GM23338 (cell line): Measurements from ENCODE around the gene GNGT1. TPM values are rescaled to one million over a fixed set of nuclear protein-coding genes. Genes with fewer than 3 reads are reported as not detected.

Experiments
- ATAC-seq: fragments of 200-7000 bp; cut with Tn5 transposase; 3 replicates; pipeline ENCODE4 v1.9.1; 2020
- DNase-seq: peaks from one replicate; pipeline ENCODE4 v3.0.0-alpha.2; 2015; ENCODE audit warnings: low spot score
- H2AFZ ChIP-seq: fragments of 200-600 bp; sonication (generic); 2 replicates; pipeline ENCODE4 v1.8.0; 2016; ENCODE audit warnings: antibody characterized with exemption, mild to moderate bottlenecking, moderate library complexity
- H3F3A ChIP-seq: fragments of 200-600 bp; sonication (generic); replicated peaks from 2 replicates; pipeline ENCODE4 v1.8.0; 2017; ENCODE audit warnings: antibody characterized with exemption, mixed run types, low read depth
- H3K27ac ChIP-seq: fragments of 200-600 bp; sonication (generic); 2 replicates; pipeline ENCODE4 v1.6.1; 2016; ENCODE audit warnings: low read depth
- H3K27me3 ChIP-seq: fragments of 200-600 bp; sonication (generic); 2 replicates; pipeline ENCODE4 v1.8.0; 2016; ENCODE audit warnings: mild to moderate bottlenecking, mixed run types, moderate library complexity; ENCODE audit not compliant: insufficient read depth
- H3K36me3 ChIP-seq: fragments of 200-600 bp; sonication (generic); 2 replicates; pipeline ENCODE4 v1.8.0; 2016; ENCODE audit warnings: mild to moderate bottlenecking; ENCODE audit not compliant: insufficient read depth
- H3K4me1 ChIP-seq: fragments of 200-600 bp; sonication (generic); 2 replicates; pipeline ENCODE4 v1.8.0; 2016; ENCODE audit warnings: mild to moderate bottlenecking, moderate library complexity; ENCODE audit not compliant: insufficient read depth
- H3K4me2 ChIP-seq: fragments of 200-600 bp; sonication (generic); 2 replicates; pipeline ENCODE4 v1.7.1; 2017; ENCODE audit warnings: mixed run types
- H3K4me3 ChIP-seq: fragments of 200-600 bp; sonication (generic); 2 replicates; pipeline ENCODE4 v1.6.1; 2016; ENCODE audit warnings: mixed run types
- H3K79me2 ChIP-seq: fragments of 200-600 bp; sonication (generic); replicated peaks from 2 replicates; pipeline ENCODE4 v1.8.0; 2017; ENCODE audit warnings: mild to moderate bottlenecking; ENCODE audit not compliant: insufficient read depth
- H3K9me2 ChIP-seq: fragments of 200-600 bp; sonication (generic); 2 replicates; pipeline ENCODE4 v1.8.0; 2017; ENCODE audit not compliant: insufficient read depth
- H4K20me1 ChIP-seq: fragments of 200-600 bp; sonication (generic); replicated peaks from 2 replicates; pipeline ENCODE4 v1.8.0; 2017; ENCODE audit warnings: mild to moderate bottlenecking; ENCODE audit not compliant: insufficient read depth
- H3K27ac Mint-ChIP-seq: 2 replicates; pipeline ENCODE4 v1.8.0; 2020; ENCODE audit warnings: inconsistent platforms, mild to moderate bottlenecking, moderate library complexity, mixed read lengths
- H3K27me3 Mint-ChIP-seq: 3 replicates; pipeline ENCODE4 v1.8.0; 2022; ENCODE audit warnings: low read depth, mild to moderate bottlenecking, moderate library complexity, mixed read lengths, inconsistent platforms; ENCODE audit not compliant: insufficient read depth, poor library complexity
- H3K36me3 Mint-ChIP-seq: 3 replicates; pipeline ENCODE4 v1.8.0; 2021; ENCODE audit warnings: low read depth, mild to moderate bottlenecking, inconsistent platforms, moderate library complexity, mixed read lengths
- H3K4me1 Mint-ChIP-seq: 3 replicates; pipeline ENCODE4 v1.8.0; 2020; ENCODE audit warnings: mild to moderate bottlenecking, inconsistent platforms, mixed read lengths
- H3K4me3 Mint-ChIP-seq: 3 replicates; pipeline ENCODE4 v1.8.0; 2021; ENCODE audit warnings: moderate library complexity, mild to moderate bottlenecking, inconsistent platforms, mixed read lengths
- H3K9me3 Mint-ChIP-seq: 3 replicates; pipeline ENCODE4 v1.8.0; 2020; ENCODE audit warnings: moderate library complexity, mild to moderate bottlenecking, inconsistent platforms, mixed read lengths
- EZH2phosphoT487 ChIP-seq: fragments of 200-600 bp; sonication (generic); IDR thresholded peaks from one replicate; pipeline ENCODE4 v1.8.1; 2018; ENCODE audit warnings: antibody characterized with exemption; ENCODE audit not compliant: unreplicated experiment
- POLR2AphosphoS5 ChIP-seq: IDR thresholded peaks from 2 replicates; pipeline ENCODE4 v1.6.1; 2016; ENCODE audit warnings: antibody characterized with exemption, low read depth
- ZNF331 ChIP-seq: fragments of 250-450 bp; sonication (Bioruptor Pico); IDR thresholded peaks from 2 replicates; pipeline ENCODE4 v1.5.0; 2020; ENCODE audit warnings: low read depth, mild to moderate bottlenecking, moderate library complexity
- polyA plus RNA-seq: library from polyadenylated mRNA; unstranded; fragments of >200 nt; fragmentation: Nextera tagmentation; extraction: Ambion mirVana; gene quantifications from 2 replicates; pipeline ENCODE4 v1.2.1, GENCODE V29; 2016
- total RNA-seq: library from RNA; depleted of rRNA; stranded (reverse); fragments of >200 nt; shearing (Covaris generic); gene quantifications from 2 replicates; pipeline ENCODE4 v1.2.3, GENCODE V29; 2014
- TF ChIP-seq, protein P1 (sequence below): IDR thresholded peaks from 2 replicates; pipeline ENCODE4 v1.6.1; 2016; ENCODE audit warnings: antibody characterized with exemption
- TF ChIP-seq, protein P2 (sequence below), 2 experiments: fragments of 200-600 bp in 1 of 2; sonication (generic) in 1 of 2; conservative IDR thresholded peaks; 2 replicates each; pipeline versions ENCODE4 v1.5.1 to v1.6.1; 2016 to 2017; ENCODE audit warnings: antibody characterized with exemption in 2 of 2, low read depth in 2 of 2, mild to moderate bottlenecking in 2 of 2, moderate library complexity in 1 of 2
- TF ChIP-seq, protein P3 (sequence below): fragments of 250-450 bp; sonication (Bioruptor Pico); IDR thresholded peaks from 2 replicates; pipeline ENCODE4 v1.5.0; 2020; ENCODE audit warnings: mild to moderate bottlenecking, moderate library complexity

Gene GNGT1
- total and polyA plus RNA-seq, 2 experiments from 2014 or later, result 1.6 TPM; not detected in 1

DNA sequence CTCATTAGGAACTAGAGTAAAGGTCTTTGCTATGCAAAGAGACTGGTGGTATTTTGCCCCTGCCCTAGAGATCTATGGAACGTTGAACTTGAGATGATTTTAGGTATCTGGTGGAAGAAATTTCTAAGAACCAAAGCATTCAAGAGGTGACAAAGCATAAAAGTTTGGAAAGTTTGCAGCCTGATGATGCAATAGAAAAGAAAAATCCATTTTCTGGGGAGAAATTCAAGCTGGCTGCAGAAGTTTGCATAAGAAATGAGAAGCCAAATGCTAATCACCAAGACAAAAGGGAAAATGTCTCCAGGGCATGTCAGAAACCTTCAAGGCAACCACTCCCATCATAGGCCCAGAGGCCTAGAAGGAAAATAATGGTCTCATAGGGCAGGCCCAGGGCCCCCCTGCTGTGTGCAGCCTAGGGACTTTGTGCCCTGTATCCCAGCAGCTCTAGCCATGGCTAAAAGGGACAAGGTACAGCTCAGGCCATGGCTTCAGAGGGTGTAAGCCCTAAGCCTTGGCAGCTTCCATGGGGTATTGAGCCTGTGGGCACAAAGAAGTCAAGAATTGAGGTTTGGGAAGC is 32.3 kb upstream of the GNGT1 start (continued):
- TF ChIP-seq POLR2AphosphoS5, result no peak
- TF ChIP-seq, protein P1, sequence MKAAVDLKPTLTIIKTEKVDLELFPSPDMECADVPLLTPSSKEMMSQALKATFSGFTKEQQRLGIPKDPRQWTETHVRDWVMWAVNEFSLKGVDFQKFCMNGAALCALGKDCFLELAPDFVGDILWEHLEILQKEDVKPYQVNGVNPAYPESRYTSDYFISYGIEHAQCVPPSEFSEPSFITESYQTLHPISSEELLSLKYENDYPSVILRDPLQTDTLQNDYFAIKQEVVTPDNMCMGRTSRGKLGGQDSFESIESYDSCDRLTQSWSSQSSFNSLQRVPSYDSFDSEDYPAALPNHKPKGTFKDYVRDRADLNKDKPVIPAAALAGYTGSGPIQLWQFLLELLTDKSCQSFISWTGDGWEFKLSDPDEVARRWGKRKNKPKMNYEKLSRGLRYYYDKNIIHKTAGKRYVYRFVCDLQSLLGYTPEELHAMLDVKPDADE, result no peak

DNA sequence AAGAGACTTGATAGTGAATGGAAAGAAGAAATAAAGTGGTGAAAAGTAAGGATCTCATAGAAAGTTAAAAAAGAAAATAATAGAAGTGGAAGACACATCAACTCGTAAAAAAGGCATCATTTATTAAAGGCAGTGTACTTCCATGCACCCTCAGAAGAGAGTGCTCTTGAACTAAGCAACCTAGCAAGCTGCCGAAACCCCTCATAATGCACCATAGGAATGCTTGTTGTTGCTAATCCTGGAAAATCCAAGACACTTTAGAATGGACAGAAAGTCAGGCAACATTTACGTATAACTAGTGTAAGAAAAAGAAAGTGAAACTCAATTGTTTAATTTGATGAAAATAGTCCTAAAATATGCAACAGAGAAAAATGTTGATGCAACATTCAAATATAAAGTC is 28.6 kb upstream of the GNGT1 start:
- Mint-ChIP-seq H3K9me3 (peaks cover 34% of the 10 kb centered on the region), H3K27me3 (peaks cover 2% of the 10 kb centered on the region), H3K4me3 (no peak overlapping the region), H3K36me3 (peaks cover 30% of the 10 kb centered on the region; the same call in 2 of the 3 replicates), H3K27ac (no peak overlapping the region), H3K4me1 (peaks cover 7% of the 10 kb centered on the region; the same call in 2 of the 3 replicates)
- TF ChIP-seq, protein P2, sequence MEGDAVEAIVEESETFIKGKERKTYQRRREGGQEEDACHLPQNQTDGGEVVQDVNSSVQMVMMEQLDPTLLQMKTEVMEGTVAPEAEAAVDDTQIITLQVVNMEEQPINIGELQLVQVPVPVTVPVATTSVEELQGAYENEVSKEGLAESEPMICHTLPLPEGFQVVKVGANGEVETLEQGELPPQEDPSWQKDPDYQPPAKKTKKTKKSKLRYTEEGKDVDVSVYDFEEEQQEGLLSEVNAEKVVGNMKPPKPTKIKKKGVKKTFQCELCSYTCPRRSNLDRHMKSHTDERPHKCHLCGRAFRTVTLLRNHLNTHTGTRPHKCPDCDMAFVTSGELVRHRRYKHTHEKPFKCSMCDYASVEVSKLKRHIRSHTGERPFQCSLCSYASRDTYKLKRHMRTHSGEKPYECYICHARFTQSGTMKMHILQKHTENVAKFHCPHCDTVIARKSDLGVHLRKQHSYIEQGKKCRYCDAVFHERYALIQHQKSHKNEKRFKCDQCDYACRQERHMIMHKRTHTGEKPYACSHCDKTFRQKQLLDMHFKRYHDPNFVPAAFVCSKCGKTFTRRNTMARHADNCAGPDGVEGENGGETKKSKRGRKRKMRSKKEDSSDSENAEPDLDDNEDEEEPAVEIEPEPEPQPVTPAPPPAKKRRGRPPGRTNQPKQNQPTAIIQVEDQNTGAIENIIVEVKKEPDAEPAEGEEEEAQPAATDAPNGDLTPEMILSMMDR (conservative IDR thresholded peaks at IDR 0.05; ENCODE audit: low read depth in 2 of 2), result peak in 1 of 2 experiments; percentile 14; a peak in 1 of 4 replicates
- no peak for TF ChIP-seq ZNF331 (CRISPR knock-in tag)
- TF ChIP-seq, protein P1, result no peak
- TF ChIP-seq POLR2AphosphoS5, result no peak
- H3K27ac ChIP-seq, result no peak overlapping the region
- H3K4me2 ChIP-seq, result no peak overlapping the region
- no peaks in the 10 kb centered on the region for H3K27me3 ChIP-seq
- no peaks in the 10 kb centered on the region for H3F3A ChIP-seq
- H3K4me3 ChIP-seq, result no peak overlapping the region
- ATAC-seq, result no peak
- no peaks in the 10 kb centered on the region for H3K9me2 ChIP-seq
- H4K20me1 ChIP-seq, result no peaks in the 10 kb centered on the region
- no peaks in the 10 kb centered on the region for H3K79me2 ChIP-seq
- H3K36me3 ChIP-seq, result no peaks in the 10 kb centered on the region; the same call in 1 of the 2 replicates
- DNase-seq, result no peak
- H3K4me1 ChIP-seq, result no peaks in the 10 kb centered on the region
- no peak overlapping the region for H2AFZ ChIP-seq

DNA sequence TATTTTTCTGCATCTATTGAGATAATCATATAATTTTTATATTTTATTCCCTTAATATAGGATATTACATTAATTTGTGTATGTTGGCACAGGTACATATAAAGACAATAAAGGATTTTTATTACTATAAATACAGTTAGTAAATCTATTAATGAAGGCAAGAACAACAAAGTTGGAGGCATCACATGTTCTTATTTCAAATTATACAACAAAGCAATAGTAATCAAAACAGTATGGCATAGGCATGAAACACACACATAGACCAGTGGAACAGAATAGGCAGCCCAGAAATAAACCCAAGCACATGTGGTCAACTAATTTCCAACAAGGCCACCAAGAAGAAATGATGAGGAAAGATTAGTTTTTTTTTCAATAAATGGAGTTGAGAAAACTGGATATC is 27.0 kb upstream of the GNGT1 start:
- no peak for ATAC-seq
- Mint-ChIP-seq H3K4me1 (no peaks in the 10 kb centered on the region), H3K9me3 (peaks cover 23% of the 10 kb centered on the region; the same call in 2 of the 3 replicates)
- TF ChIP-seq ZNF331 (CRISPR knock-in tag), result no peak
- TF ChIP-seq, protein P3, sequence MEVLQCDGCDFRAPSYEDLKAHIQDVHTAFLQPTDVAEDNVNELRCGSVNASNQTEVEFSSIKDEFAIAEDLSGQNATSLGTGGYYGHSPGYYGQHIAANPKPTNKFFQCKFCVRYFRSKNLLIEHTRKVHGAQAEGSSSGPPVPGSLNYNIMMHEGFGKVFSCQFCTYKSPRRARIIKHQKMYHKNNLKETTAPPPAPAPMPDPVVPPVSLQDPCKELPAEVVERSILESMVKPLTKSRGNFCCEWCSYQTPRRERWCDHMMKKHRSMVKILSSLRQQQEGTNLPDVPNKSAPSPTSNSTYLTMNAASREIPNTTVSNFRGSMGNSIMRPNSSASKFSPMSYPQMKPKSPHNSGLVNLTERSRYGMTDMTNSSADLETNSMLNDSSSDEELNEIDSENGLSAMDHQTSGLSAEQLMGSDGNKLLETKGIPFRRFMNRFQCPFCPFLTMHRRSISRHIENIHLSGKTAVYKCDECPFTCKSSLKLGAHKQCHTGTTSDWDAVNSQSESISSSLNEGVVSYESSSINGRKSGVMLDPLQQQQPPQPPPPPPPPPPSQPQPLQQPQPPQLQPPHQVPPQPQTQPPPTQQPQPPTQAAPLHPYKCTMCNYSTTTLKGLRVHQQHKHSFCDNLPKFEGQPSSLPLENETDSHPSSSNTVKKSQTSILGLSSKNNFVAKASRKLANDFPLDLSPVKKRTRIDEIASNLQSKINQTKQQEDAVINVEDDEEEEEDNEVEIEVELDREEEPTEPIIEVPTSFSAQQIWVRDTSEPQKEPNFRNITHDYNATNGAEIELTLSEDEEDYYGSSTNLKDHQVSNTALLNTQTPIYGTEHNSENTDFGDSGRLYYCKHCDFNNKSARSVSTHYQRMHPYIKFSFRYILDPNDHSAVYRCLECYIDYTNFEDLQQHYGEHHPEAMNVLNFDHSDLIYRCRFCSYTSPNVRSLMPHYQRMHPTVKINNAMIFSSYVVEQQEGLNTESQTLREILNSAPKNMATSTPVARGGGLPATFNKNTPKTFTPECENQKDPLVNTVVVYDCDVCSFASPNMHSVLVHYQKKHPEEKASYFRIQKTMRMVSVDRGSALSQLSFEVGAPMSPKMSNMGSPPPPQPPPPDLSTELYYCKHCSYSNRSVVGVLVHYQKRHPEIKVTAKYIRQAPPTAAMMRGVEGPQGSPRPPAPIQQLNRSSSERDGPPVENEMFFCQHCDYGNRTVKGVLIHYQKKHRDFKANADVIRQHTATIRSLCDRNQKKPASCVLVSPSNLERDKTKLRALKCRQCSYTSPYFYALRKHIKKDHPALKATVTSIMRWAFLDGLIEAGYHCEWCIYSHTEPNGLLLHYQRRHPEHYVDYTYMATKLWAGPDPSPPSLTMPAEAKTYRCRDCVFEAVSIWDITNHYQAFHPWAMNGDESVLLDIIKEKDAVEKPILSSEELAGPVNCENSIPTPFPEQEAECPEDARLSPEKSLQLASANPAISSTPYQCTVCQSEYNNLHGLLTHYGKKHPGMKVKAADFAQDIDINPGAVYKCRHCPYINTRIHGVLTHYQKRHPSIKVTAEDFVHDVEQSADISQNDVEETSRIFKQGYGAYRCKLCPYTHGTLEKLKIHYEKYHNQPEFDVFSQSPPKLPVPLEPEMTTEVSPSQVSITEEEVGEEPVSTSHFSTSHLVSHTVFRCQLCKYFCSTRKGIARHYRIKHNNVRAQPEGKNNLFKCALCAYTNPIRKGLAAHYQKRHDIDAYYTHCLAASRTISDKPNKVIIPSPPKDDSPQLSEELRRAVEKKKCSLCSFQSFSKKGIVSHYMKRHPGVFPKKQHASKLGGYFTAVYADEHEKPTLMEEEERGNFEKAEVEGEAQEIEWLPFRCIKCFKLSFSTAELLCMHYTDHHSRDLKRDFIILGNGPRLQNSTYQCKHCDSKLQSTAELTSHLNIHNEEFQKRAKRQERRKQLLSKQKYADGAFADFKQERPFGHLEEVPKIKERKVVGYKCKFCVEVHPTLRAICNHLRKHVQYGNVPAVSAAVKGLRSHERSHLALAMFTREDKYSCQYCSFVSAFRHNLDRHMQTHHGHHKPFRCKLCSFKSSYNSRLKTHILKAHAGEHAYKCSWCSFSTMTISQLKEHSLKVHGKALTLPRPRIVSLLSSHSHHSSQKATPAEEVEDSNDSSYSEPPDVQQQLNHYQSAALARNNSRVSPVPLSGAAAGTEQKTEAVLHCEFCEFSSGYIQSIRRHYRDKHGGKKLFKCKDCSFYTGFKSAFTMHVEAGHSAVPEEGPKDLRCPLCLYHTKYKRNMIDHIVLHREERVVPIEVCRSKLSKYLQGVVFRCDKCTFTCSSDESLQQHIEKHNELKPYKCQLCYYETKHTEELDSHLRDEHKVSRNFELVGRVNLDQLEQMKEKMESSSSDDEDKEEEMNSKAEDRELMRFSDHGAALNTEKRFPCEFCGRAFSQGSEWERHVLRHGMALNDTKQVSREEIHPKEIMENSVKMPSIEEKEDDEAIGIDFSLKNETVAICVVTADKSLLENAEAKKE (CRISPR knock-in tag), result no peak
- TF ChIP-seq, protein P1, result no peak
- TF ChIP-seq POLR2AphosphoS5, result no peak
- no peak for TF ChIP-seq EZH2phosphoT487

More for the DNA sequence above, 27.0 kb upstream of the GNGT1 start:
- Histone ChIP-seq H4K20me1 (no peaks in the 10 kb centered on the region), H2AFZ (no peak overlapping the region), H3F3A (no peaks in the 10 kb centered on the region), H3K9me2 (no peaks in the 10 kb centered on the region), H3K4me2 (no peak overlapping the region), H3K36me3 (no peaks in the 10 kb centered on the region; the same call in 1 of the 2 replicates), H3K4me1 (no peaks in the 10 kb centered on the region), H3K27ac (no peak overlapping the region), H3K27me3 (no peaks in the 10 kb centered on the region), H3K4me3 (no peak overlapping the region), H3K79me2 (no peaks in the 10 kb centered on the region)
- Mint-ChIP-seq H3K27me3 (peaks cover 2% of the 10 kb centered on the region), H3K4me3 (no peak overlapping the region), H3K27ac (no peak overlapping the region), H3K36me3 (peaks cover 17% of the 10 kb centered on the region; the same call in 2 of the 3 replicates)
- DNase-seq, result no peak
